ENCODE data around the gene HSPB2. TPM values are rescaled to one million over a fixed set of nuclear protein-coding genes. Genes with fewer than 3 reads are reported as not detected.

HSPB2 gene
- total and polyA plus RNA-seq, 12 donors: 18.9 to 136 (median 32.6) TPM

DNA sequence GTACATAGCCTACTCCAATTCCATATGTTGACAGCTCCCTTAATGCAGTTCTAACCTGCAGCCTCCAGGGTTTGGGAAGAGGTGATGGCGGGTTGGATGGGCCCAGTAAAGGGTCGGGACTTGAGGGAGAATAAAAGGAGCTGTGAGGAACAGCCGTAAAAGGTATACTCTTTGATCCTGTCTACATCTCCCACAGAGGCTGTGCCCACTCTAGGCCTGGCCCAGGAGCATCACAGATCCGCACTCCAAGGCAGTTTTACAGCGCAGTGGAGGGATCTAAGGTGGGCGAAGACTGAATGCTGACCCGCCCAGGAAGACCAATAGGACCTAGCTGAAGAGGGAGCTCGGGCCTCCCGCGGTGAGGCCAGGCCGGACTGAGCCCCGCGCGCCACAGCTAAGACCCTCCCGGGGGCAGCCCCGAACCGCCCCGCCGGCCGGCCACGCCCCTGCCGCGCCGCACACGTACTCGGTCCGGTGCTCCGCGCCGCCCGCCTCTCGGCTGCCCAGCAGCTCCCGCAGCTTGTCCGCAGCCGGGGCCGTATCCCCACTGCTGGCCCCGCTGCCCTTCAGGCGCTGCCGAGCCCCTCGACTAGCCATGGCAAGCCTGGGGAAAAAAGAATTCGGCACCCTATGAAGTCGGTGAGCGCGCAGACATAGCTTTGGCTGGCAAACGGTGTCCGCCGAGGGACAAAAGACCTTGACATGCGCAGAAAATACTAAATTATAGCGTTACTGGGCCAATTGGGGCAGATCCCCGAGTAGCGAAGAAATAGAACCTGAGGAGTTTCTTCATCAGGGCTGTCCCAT, 41.4 kb upstream of the HSPB2 start, which contains the start of gene ALG9:
Gene ALG9, minus strand, starts transcription at position 696 of the 807 bp plus-strand sequence. Its CDS starts 99 bp downstream, at position 597.
- peaks cover 0 to 52% (median 26%) of the 10 kb centered on the region in 9 donors for H3K36me3 ChIP-seq
- intact Hi-C loops (cut with DNase I): loop anchor here in 5 of 10 donors (10.0 kb wide), 3 partner anchors 54 to 214 kb away; partner anchors contain the start of genes SDHD (in 2 of the 5) and TIMM8B (in 2 of the 5)
- H3K4me1 ChIP-seq: peaks cover 0 to 26% (median 19%) of the 10 kb centered on the region in 9 donors
- peak in 3 of 9 donors; percentile 5 to 26 (median 13) for TF ChIP-seq CTCF (IDR thresholded peaks at IDR 0.05)
- ATAC-seq: peak; percentile 87 to 96 (median 91)
- peak within 1 kb of the TSS; percentile 85 to 99 (median 92) for H3K4me3 ChIP-seq
- H3K27ac ChIP-seq: peak within 1 kb of the TSS; percentile 92 to 97 (median 94)
- no peaks in the 10 kb centered on the region for H3K27me3 ChIP-seq
- WGBS, 2 donors: 0% methylated on average over 51 of the region's 51 CpGs
- H3K9me3 ChIP-seq: no peaks in the 10 kb centered on the region
- DNase-seq: peak; percentile 88 to 90

DNA sequence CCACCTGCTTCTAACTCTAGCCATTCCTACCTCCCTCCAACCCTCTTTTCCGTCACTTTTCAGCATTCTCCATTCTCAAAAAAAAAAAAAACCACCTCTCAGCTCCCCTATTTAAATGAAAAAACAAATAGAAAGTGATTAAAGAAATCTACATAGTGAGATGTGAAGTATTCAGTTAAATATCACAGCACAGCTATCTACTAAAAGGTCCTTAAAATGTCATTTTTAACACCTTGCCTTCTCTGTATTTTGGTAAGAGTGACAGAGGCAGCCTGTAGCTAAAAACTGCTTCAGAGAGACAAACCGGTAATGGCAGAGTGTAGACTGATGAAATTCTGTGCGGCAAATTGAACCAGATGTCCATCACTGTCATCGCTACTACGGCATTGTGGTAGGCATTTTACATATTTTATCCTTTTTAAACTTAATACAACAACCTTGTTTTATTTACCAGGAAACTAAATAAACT, 40.8 kb upstream of the HSPB2 start:
- TF ChIP-seq CTCF (IDR thresholded peaks at IDR 0.05): no peak
- DNase-seq (no peak), ATAC-seq (peak in 3 of 8 donors; percentile 32 to 41 (median 38))
- WGBS, 2 donors: 53% methylated on average over 5 of the region's 5 CpGs
- Histone ChIP-seq H3K36me3 (peaks cover 0 to 52% (median 20%) of the 10 kb centered on the region in 9 donors), H3K4me1 (peaks cover 0 to 26% (median 19%) of the 10 kb centered on the region in 9 donors), H3K27me3 (no peaks in the 10 kb centered on the region), H3K9me3 (no peaks in the 10 kb centered on the region), H3K27ac (peak overlapping the region; percentile 92 to 97 (median 94)), H3K4me3 (peak overlapping the region; percentile 85 to 99 (median 92))
- intact Hi-C loops (cut with DNase I): loop anchor here in 5 of 10 donors (10.0 kb wide), 3 partner anchors 53 to 213 kb away; partner anchors contain the start of genes SDHD (in 2 of the 5) and TIMM8B (in 2 of the 5)

DNA sequence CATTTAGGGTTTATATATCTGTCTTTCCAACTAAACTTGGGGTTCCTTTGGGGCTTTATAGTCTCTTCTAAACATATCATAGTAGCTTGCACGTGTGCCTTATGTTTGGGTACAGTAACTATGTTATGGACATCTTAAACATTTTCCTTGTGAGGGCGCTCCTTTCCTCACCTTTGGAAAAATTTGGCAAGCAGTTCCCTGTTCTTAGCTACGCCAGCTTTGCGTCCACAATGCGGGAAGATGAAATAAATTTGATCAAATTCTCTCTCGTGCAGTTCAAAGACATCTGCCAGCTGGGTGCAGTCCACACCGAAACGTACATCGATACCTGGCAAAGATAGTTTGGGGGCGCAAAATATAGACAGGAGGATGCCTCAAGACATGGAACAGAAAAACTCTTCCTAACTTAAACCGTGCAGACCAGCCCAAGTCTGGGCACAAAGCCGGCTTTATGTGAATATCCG, 34.1 kb upstream of the HSPB2 start:
- no peak for TF ChIP-seq CTCF (IDR thresholded peaks at IDR 0.05)
- Histone ChIP-seq H3K27me3 (no peaks in the 10 kb centered on the region), H3K4me1 (peaks cover 0 to 23% (median 19%) of the 10 kb centered on the region in 9 donors), H3K9me3 (no peaks in the 10 kb centered on the region), H3K4me3 (peak overlapping the region; percentile 57 to 86 (median 72)), H3K27ac (peak overlapping the region; percentile 91 to 98 (median 95)), H3K36me3 (peaks cover 0 to 32% (median 0%) of the 10 kb centered on the region in 9 donors)
- WGBS, 2 donors: 0 to 1% methylated on average over 13 of the region's 13 CpGs
- ATAC-seq: peak in 1 of 8 donors; percentile 0
- intact Hi-C loops (cut with DNase I): loop anchor here (1.0 to 10.0 kb wide), 14 partner anchors 34 to 208 kb away; partner anchors contain the start of genes CRYAB (in 4 of the 10), HSPB2 (in 4 of the 10), SDHD (in 3 of the 10) and TIMM8B (in 3 of the 10)
- no peak for DNase-seq

Measured in heart right ventricle (tissue), 16 donors.